ENCODE data around the gene KRTAP15-1.

Gene KRTAP15-1

GRCh38 chr21:30439975-30440374 lies at the start of gene KRTAP15-1:
TSS of gene KRTAP15-1 (plus strand) at chr21:30440275. CDS start at chr21:30440328, 53 bp downstream.
- no peak for DNase-seq

GRCh38 chr21:30391492-30392025 lies 48.5 kb upstream of the KRTAP15-1 start:
- DNase-seq = no peak

- no peak for DNase-seq
Observed at GRCh38 chr21:30395731-30396130, 44.3 kb upstream of the KRTAP15-1 start, which contains the start of gene KRTAP13-1. TSS of gene KRTAP13-1 (plus strand) at chr21:30396031. CDS start at chr21:30396087, 56 bp downstream.

GRCh38 chr21:30408782-30409494 lies 31.1 kb upstream of the KRTAP15-1 start:
- DNase-seq = no peak

- no peak for DNase-seq
Observed at GRCh38 chr21:30415993-30416392, 24.1 kb upstream of the KRTAP15-1 start.

- DNase-seq = no peak
Observed at GRCh38 chr21:30425826-30426225, 14.2 kb upstream of the KRTAP15-1 start, which contains the start of gene KRTAP13-3. TSS of gene KRTAP13-3 (minus strand) at chr21:30425926. CDS start at chr21:30425912, 14 bp downstream.

GRCh38 chr21:30426731-30427130 lies 13.3 kb upstream of the KRTAP15-1 start:
- no peak for DNase-seq

GRCh38 chr21:30430170-30430655 lies 9.9 kb upstream of the KRTAP15-1 start, which contains the start of gene KRTAP13-4:
TSS of gene KRTAP13-4 (plus strand) at chr21:30430220. CDS start at chr21:30430276, 56 bp downstream.
- no peak for DNase-seq

- no peak for DNase-seq
Observed at GRCh38 chr21:30434033-30434631, 5.9 kb upstream of the KRTAP15-1 start.

GRCh38 chr21:30437010-30437565 lies 3.0 kb upstream of the KRTAP15-1 start:
- no peak for DNase-seq

GRCh38 chr21:30443226-30443625 lies 3.2 kb downstream of the KRTAP15-1 start:
- no peak for DNase-seq

GRCh38 chr21:30444204-30444603 lies 4.1 kb downstream of the KRTAP15-1 start:
- DNase-seq = no peak

GRCh38 chr21:30447056-30447455 lies 7.0 kb downstream of the KRTAP15-1 start:
- DNase-seq = no peak

- no peak for DNase-seq
Observed at GRCh38 chr21:30448514-30448913, 8.4 kb downstream of the KRTAP15-1 start.

GRCh38 chr21:30463713-30464112 lies 23.6 kb downstream of the KRTAP15-1 start:
- no peak for DNase-seq

- no peak for DNase-seq
Observed at GRCh38 chr21:30468900-30469714, 29.0 kb downstream of the KRTAP15-1 start.

- DNase-seq = no peak
Observed at GRCh38 chr21:30478004-30478403, 37.9 kb downstream of the KRTAP15-1 start.

- DNase-seq = no peak
Observed at GRCh38 chr21:30479259-30479658, 39.2 kb downstream of the KRTAP15-1 start.

- no peak for DNase-seq
Observed at GRCh38 chr21:30480145-30480544, 40.1 kb downstream of the KRTAP15-1 start, which contains the start of gene KRTAP19-1. TSS of gene KRTAP19-1 (minus strand) at chr21:30480367. CDS start at chr21:30480317, 50 bp downstream.

- DNase-seq = no peak
Observed at GRCh38 chr21:30482130-30482529, 42.1 kb downstream of the KRTAP15-1 start.

- DNase-seq = no peak
Observed at GRCh38 chr21:30486180-30486579, 46.1 kb downstream of the KRTAP15-1 start.

GRCh38 chr21:30487336-30487735 lies 47.3 kb downstream of the KRTAP15-1 start, which contains the start of gene KRTAP19-2:
TSS of gene KRTAP19-2 (minus strand) at chr21:30487436. CDS start at chr21:30487348, 88 bp downstream.
- no peak for DNase-seq

Data from T1000 (cell line).